NCI-H2196 (cell line): Measurements from ENCODE around the gene STIP1.

Experiments used
- DNase-seq: peaks from one replicate; lab custom pipeline; 2025; ENCODE audit not compliant: unreplicated experiment; lab: John Stamatoyannopoulos, UW

The STIP1 gene

GRCh38 chr11:64248578-64248977 is 62.6 kb downstream of the STIP1 start:
- DNase-seq, result no peak

DNA sequence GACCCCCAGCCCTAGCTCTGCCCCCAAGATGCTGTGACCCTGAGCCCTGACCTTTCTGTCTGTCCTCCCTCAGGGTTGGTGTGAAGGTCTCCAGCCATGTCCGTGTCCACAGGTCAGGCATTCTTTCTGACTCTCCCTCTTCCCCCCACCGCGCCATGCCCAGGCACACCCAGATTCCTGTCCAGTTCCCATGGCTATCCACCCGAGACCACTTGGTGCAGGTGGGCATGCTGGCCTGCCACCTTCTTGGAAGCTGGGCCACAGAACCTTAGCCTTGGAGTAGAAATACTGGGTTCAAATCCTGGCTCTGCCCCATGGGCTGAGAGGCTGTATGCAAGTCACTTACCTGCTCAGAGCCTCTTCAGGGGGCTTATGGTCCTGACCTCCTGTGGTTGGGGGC is 63.1 kb downstream of the STIP1 start:
- no peak for DNase-seq

- DNase-seq, result no peak
Observed at GRCh38 chr11:64249563-64250414, 63.8 kb downstream of the STIP1 start.

- DNase-seq, result peak; percentile 22
Observed at GRCh38 chr11:64250415-64251015, 64.5 kb downstream of the STIP1 start.

GRCh38 chr11:64251016-64251752 is 65.2 kb downstream of the STIP1 start, which contains the start of gene PLCB3:
Gene PLCB3, plus strand, starts transcription at chr11:64251530. Its CDS starts 120 bp downstream, at chr11:64251650.
- DNase-seq, result peak; percentile 59

- no peak for DNase-seq
Observed at GRCh38 chr11:64251753-64252002, 65.7 kb downstream of the STIP1 start.

DNA sequence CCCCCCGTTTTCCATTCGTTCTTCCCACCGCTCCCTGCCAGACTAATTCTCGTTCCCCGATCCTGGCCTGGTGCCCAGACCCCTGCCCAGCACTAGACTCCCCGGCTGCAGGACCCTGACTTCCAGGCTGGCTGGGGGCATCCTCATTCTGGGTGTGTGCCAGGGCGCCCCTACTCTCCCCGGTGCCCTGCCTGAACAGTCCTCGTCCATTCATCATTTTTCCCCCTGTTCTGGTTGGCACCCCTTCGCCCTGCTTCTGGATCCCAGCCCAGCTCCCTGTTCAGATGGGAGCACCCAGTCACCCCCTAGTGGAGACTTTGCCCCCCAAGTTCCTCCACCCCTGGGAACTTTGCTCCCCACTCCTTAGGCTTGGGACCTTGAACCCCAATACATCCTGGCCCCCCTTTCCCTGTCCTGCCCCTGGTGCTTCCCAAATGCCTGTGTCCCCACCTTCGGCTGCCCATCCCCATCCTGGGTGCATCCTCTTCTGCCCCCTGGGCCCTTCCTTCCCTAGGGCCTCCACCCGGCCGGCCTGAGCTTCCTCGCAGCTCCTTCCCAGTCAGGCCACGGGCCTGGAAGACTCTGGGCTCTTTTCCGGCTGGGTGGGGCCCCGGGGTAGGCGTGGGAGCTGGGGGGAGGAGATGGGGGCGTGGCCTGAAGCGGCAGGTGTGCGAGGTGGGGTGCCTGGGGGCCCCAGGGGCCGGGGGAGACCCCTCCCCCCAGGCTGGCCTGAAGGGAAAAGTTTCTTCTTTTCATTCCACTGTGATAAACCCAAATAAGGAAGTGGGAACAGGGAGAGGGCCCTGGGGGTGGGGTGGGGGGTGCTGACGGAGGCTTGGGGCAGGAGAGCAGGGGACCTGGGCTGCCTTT is 66.3 kb downstream of the STIP1 start:
- no peak for DNase-seq

DNA sequence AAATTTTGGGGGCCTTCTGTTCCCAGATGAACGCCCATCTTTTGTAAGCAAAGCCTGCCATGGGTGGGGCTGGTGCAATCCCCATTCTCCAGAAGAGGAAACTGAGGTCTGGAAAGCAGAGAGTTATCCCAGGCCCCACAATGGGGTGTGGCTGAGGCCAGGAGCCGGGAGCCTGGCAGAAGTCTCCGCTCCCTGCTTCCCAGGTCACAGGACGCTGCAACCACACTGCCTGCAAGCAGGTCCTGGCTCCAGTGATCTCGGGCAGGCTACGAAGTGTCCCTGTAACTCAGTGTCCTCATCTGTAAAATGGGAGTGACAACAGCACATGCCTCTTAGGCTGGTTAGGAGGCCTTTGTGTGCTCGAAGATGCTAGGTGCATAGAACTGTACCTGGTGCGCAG is 67.1 kb downstream of the STIP1 start:
- DNase-seq, result no peak

GRCh38 chr11:64253481-64253880 is 67.5 kb downstream of the STIP1 start:
- no peak for DNase-seq
